Measurements from ENCODE around the gene CLCN1.

GRCh38 chr7:143355450-143356385 lies 39.8 kb downstream of the CLCN1 start:
- no peak for TF ChIP-seq CTCF (IDR thresholded peaks at IDR 0.05 in 4 of 5, conservative IDR thresholded peaks at IDR 0.05 in 1 of 5)
- no peak for TF ChIP-seq POLR2A (IDR thresholded peaks at IDR 0.05)

Data from gastrocnemius medialis (tissue), 4 donors.